Muscle layer of colon (tissue), 2 donors: Measurements from ENCODE around the gene PDE4DIP.
"Not testable (repeated sequence)": the region's sequence is repeated elsewhere in the genome, so short reads cannot be mapped to it uniquely, and the experiment has no call there.

Experiments used
- H3K27ac ChIP-seq: one replicate; pipeline ENCODE4 v1.7.0; 2013; ENCODE audit warnings: low read depth, mild to moderate bottlenecking, low read length, moderate library complexity
- H3K27me3 ChIP-seq, 2 donors: one replicate each; pipeline ENCODE4 v1.7.0; 2013; ENCODE audit warnings: low read length in 2 of 2, mild to moderate bottlenecking in 2 of 2; ENCODE audit not compliant: insufficient read depth in 2 of 2, control insufficient read depth in 1 of 2
- H3K36me3 ChIP-seq: one replicate; pipeline ENCODE4 v1.7.0; 2013; ENCODE audit warnings: mild to moderate bottlenecking, low read length; ENCODE audit not compliant: insufficient read depth
- H3K4me1 ChIP-seq: one replicate; pipeline ENCODE4 v1.7.0; 2013; ENCODE audit warnings: mild to moderate bottlenecking, low read length; ENCODE audit not compliant: insufficient read depth
- H3K4me3 ChIP-seq, 2 donors: one replicate each; pipeline ENCODE4 v1.7.0; 2013; ENCODE audit warnings: low read length in 2 of 2, low read depth in 1 of 2, mild to moderate bottlenecking in 1 of 2, moderate library complexity in 1 of 2
- H3K9ac ChIP-seq: one replicate; pipeline ENCODE4 v1.7.0; 2013; ENCODE audit warnings: low read length
- H3K9me3 ChIP-seq: one replicate; pipeline ENCODE4 v1.7.0; 2013; ENCODE audit warnings: mild to moderate bottlenecking, low read length
- donor health status: abdominal sarcoma.
- donor health status: Adenocarcinoma of cecum.

Gene PDE4DIP

GRCh38 chr1:148900691-148901090 lies 56.5 kb downstream of the PDE4DIP start:
- H3K27ac ChIP-seq, H3K4me1 ChIP-seq: not testable (repeated sequence)

GRCh38 chr1:148901150-148901952 lies 57.1 kb downstream of the PDE4DIP start:
- not testable (repeated sequence) for H3K36me3 ChIP-seq, H3K9me3 ChIP-seq, H3K27ac ChIP-seq, H3K4me3 ChIP-seq, H3K27me3 ChIP-seq, H3K9ac ChIP-seq, H3K4me1 ChIP-seq

More at GRCh38 chr1:148900691-148901090, 56.5 kb downstream of the PDE4DIP start:
- H3K27me3 ChIP-seq, H3K9me3 ChIP-seq, H3K4me3 ChIP-seq, H3K36me3 ChIP-seq, H3K9ac ChIP-seq: not testable (repeated sequence)

- not testable (repeated sequence) for H3K36me3 ChIP-seq, H3K9me3 ChIP-seq, H3K9ac ChIP-seq, H3K27ac ChIP-seq, H3K27me3 ChIP-seq, H3K4me3 ChIP-seq, H3K4me1 ChIP-seq
These were observed 57.7 kb downstream of the PDE4DIP start for GRCh38 chr1:148901953-148902341.

- not testable (repeated sequence) for H3K9me3 ChIP-seq, H3K27ac ChIP-seq, H3K4me1 ChIP-seq, H3K36me3 ChIP-seq, H3K9ac ChIP-seq, H3K27me3 ChIP-seq, H3K4me3 ChIP-seq
These were observed 65.1 kb downstream of the PDE4DIP start for GRCh38 chr1:148909219-148909826.

- not testable (repeated sequence) for H3K9ac ChIP-seq, H3K9me3 ChIP-seq, H3K27ac ChIP-seq, H3K4me3 ChIP-seq, H3K4me1 ChIP-seq, H3K36me3 ChIP-seq, H3K27me3 ChIP-seq
These were observed 67.2 kb downstream of the PDE4DIP start for GRCh38 chr1:148911303-148911928.

- H3K36me3 ChIP-seq, H3K9ac ChIP-seq, H3K27me3 ChIP-seq, H3K4me3 ChIP-seq, H3K9me3 ChIP-seq, H3K27ac ChIP-seq, H3K4me1 ChIP-seq: not testable (repeated sequence)
These were observed 72.0 kb downstream of the PDE4DIP start for GRCh38 chr1:148916222-148916621.

GRCh38 chr1:148916695-148917348 lies 72.6 kb downstream of the PDE4DIP start:
- H3K36me3 ChIP-seq, H3K9me3 ChIP-seq, H3K27ac ChIP-seq, H3K4me3 ChIP-seq, H3K4me1 ChIP-seq, H3K27me3 ChIP-seq, H3K9ac ChIP-seq: not testable (repeated sequence)

- H3K9ac ChIP-seq, H3K4me3 ChIP-seq, H3K27ac ChIP-seq, H3K27me3 ChIP-seq, H3K4me1 ChIP-seq, H3K36me3 ChIP-seq, H3K9me3 ChIP-seq: not testable (repeated sequence)
These were observed 74.7 kb downstream of the PDE4DIP start for GRCh38 chr1:148918836-148919447.

- H3K27ac ChIP-seq, H3K36me3 ChIP-seq, H3K4me1 ChIP-seq, H3K9me3 ChIP-seq, H3K9ac ChIP-seq, H3K27me3 ChIP-seq, H3K4me3 ChIP-seq: not testable (repeated sequence)
These were observed 76.8 kb downstream of the PDE4DIP start for GRCh38 chr1:148921047-148921446.

GRCh38 chr1:148923798-148924197 lies 79.6 kb downstream of the PDE4DIP start:
- not testable (repeated sequence) for H3K9me3 ChIP-seq, H3K4me1 ChIP-seq, H3K27me3 ChIP-seq, H3K36me3 ChIP-seq, H3K4me3 ChIP-seq, H3K27ac ChIP-seq, H3K9ac ChIP-seq

GRCh38 chr1:148927645-148928044 lies 83.4 kb downstream of the PDE4DIP start:
- H3K27me3 ChIP-seq, H3K9me3 ChIP-seq, H3K4me1 ChIP-seq, H3K4me3 ChIP-seq, H3K27ac ChIP-seq, H3K36me3 ChIP-seq, H3K9ac ChIP-seq: not testable (repeated sequence)
